ENCODE results near the gene WDR47. TPM values are rescaled to one million over a fixed set of nuclear protein-coding genes. Genes with fewer than 3 reads are reported as not detected.

Gene WDR47
- total RNA-seq, 1 experiment from 2014 or later: 3.6 TPM

DNA sequence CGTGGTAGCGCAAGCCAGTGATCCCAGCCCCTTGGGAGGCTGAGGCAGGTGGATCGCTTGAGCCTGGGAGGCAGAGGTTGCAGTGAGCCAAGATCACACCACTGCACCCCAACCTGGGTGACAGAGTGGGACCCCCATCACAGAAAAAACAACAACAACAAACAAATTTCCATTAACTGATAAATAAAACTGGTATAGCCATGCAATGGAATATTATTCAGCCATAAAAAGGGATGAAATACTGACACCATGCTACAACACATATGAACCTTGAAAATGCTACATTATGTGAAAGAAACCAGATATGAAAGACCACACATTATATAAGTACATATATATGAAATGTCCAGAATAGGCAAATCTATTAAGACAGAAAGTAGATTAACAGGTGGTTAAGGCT lies 90.7 kb downstream of the WDR47 start:
- POLR2A ChIA-PET: no interaction called here
- intact Hi-C loops (cut with micrococcal nuclease; ENCODE audit: unreplicated experiment): no loop called here

DNA sequence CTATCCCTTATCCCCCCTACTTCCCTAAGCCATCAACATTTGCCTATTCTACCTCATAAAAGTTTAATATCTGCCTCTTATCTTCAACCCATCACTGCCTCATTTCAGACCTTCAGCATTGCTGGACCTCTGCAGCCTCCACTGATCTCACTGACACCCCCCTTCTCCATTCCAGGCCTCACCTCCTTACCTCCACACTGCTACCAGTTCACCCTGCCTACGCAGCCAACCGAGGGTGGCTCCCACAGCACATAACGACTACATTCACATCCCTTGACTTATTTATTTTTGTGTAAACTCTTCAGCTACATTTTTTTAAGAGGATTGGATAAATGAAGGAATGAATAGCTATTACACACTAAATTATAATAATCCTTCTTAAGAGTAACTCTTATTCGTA lies 92.9 kb downstream of the WDR47 start:
- CTCF ChIA-PET: no interaction called here
- H3K36me3 ChIP-seq (ENCODE audit: control insufficient read depth, insufficient read depth, low read length): no peaks in the 10 kb centered on the region
- Mint-ChIP-seq H3K36me3 (ENCODE audit: insufficient read depth, unreplicated experiment) (peaks cover 5% of the 10 kb centered on the region), H3K27ac (ENCODE audit: unreplicated experiment) (no peak overlapping the region), H3K9me3 (ENCODE audit: unreplicated experiment) (no peaks in the 10 kb centered on the region), H3K27me3 (ENCODE audit: insufficient read depth, unreplicated experiment) (no peaks in the 10 kb centered on the region), H3K4me1 (ENCODE audit: low read depth, unreplicated experiment) (peaks cover 5% of the 10 kb centered on the region), H3K4me3 (ENCODE audit: unreplicated experiment) (no peak overlapping the region)
- BruUV-seq (replicated peaks): no TSS peak
- no peaks in the 10 kb centered on the region for H3K4me1 ChIP-seq
- intact Hi-C loops (cut with micrococcal nuclease; ENCODE audit: unreplicated experiment): no loop called here
- no peak for DNase-seq
- TF ChIP-seq, protein P1, sequence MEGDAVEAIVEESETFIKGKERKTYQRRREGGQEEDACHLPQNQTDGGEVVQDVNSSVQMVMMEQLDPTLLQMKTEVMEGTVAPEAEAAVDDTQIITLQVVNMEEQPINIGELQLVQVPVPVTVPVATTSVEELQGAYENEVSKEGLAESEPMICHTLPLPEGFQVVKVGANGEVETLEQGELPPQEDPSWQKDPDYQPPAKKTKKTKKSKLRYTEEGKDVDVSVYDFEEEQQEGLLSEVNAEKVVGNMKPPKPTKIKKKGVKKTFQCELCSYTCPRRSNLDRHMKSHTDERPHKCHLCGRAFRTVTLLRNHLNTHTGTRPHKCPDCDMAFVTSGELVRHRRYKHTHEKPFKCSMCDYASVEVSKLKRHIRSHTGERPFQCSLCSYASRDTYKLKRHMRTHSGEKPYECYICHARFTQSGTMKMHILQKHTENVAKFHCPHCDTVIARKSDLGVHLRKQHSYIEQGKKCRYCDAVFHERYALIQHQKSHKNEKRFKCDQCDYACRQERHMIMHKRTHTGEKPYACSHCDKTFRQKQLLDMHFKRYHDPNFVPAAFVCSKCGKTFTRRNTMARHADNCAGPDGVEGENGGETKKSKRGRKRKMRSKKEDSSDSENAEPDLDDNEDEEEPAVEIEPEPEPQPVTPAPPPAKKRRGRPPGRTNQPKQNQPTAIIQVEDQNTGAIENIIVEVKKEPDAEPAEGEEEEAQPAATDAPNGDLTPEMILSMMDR (IDR thresholded peaks at IDR 0.05; ENCODE audit: insufficient read depth in 1 of 2, low read depth in 1 of 2, low read length in 1 of 2, severe bottlenecking in 1 of 2, unreplicated experiment in 1 of 2): no peak
- no peaks in the 10 kb centered on the region for H3K9me3 ChIP-seq
- H3K27me3 ChIP-seq (replicated peaks; ENCODE audit: control insufficient read depth, insufficient read depth, low read length): no peaks in the 10 kb centered on the region
- H3K4me3 ChIP-seq (ENCODE audit: low read depth, low read length): no peak overlapping the region
- POLR2A ChIA-PET: no interaction called here

More for the DNA sequence above, 90.7 kb downstream of the WDR47 start:
- CTCF ChIA-PET: no interaction called here
- H3K27me3 ChIP-seq (replicated peaks; ENCODE audit: control insufficient read depth, insufficient read depth, low read length): no peaks in the 10 kb centered on the region
- Mint-ChIP-seq H3K27ac (ENCODE audit: unreplicated experiment) (no peak overlapping the region), H3K9me3 (ENCODE audit: unreplicated experiment) (no peaks in the 10 kb centered on the region), H3K36me3 (ENCODE audit: insufficient read depth, unreplicated experiment) (peaks cover 9% of the 10 kb centered on the region), H3K4me1 (ENCODE audit: low read depth, unreplicated experiment) (peaks cover 7% of the 10 kb centered on the region), H3K4me3 (ENCODE audit: unreplicated experiment) (no peak overlapping the region), H3K27me3 (ENCODE audit: insufficient read depth, unreplicated experiment) (no peaks in the 10 kb centered on the region)
- TF ChIP-seq, protein P1 (IDR thresholded peaks at IDR 0.05; ENCODE audit: insufficient read depth in 1 of 2, low read depth in 1 of 2, low read length in 1 of 2, severe bottlenecking in 1 of 2, unreplicated experiment in 1 of 2): no peak
- H3K4me3 ChIP-seq (ENCODE audit: low read depth, low read length): no peak overlapping the region
- H3K4me1 ChIP-seq: no peaks in the 10 kb centered on the region
- BruUV-seq (replicated peaks): no TSS peak
- H3K36me3 ChIP-seq (ENCODE audit: control insufficient read depth, insufficient read depth, low read length): no peaks in the 10 kb centered on the region
- DNase-seq: no peak
- H3K9me3 ChIP-seq: no peaks in the 10 kb centered on the region

DNA sequence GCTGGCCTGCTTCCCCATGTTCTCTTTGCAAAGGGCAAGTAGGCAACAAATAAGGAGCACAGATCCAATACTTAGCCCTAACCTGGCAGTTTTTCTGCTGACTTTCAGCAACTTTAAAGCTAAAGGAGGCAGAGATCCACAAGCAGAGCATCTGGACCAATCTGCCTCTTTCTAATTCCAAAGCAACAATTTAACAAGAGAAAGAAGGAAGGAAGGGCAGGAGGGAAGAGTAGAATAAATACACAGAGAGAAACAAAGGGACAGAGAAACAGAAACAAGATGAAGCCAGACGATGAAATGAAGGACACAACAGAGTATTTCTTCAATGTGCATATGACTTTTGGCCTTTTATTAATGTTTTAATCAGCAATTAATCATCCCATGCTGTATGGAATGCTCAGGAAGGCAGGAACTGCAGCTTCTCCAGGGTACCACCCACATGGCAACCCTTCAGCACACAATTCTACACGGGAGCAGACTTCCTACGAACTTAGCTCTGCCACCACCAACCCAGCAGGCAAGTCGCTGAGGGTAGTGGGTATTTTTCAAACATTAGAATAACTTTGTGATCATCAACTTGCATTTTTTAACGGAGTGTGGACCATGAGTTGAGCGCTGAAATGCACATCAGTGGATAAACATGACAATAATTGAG lies 93.9 kb downstream of the WDR47 start:
- Histone ChIP-seq H3K36me3 (ENCODE audit: control insufficient read depth, insufficient read depth, low read length) (no peaks in the 10 kb centered on the region), H3K4me3 (ENCODE audit: low read depth, low read length) (no peak overlapping the region), H3K9me3 (no peaks in the 10 kb centered on the region), H3K4me1 (no peaks in the 10 kb centered on the region), H3K27me3 (replicated peaks; ENCODE audit: control insufficient read depth, insufficient read depth, low read length) (no peaks in the 10 kb centered on the region)
- CTCF ChIA-PET: interaction anchor here (0.5 kb wide), 1 partner anchor 128 kb away, joined by 3 read pairs; the partner anchor contains the start of gene TAF13
- H3K27ac Mint-ChIP-seq (ENCODE audit: unreplicated experiment): no peak overlapping the region
- DNase-seq: no peak
- intact Hi-C loops (cut with micrococcal nuclease; ENCODE audit: unreplicated experiment): no loop called here
- no peaks in the 10 kb centered on the region for H3K9me3 Mint-ChIP-seq (ENCODE audit: unreplicated experiment)
- BruUV-seq (replicated peaks): no TSS peak
- no peak overlapping the region for H3K4me3 Mint-ChIP-seq (ENCODE audit: unreplicated experiment)
- H3K4me1 Mint-ChIP-seq (ENCODE audit: low read depth, unreplicated experiment): no peaks in the 10 kb centered on the region
- POLR2A ChIA-PET: no interaction called here
- H3K27me3 Mint-ChIP-seq (ENCODE audit: insufficient read depth, unreplicated experiment): no peaks in the 10 kb centered on the region
- peaks cover 8% of the 10 kb centered on the region for H3K36me3 Mint-ChIP-seq (ENCODE audit: insufficient read depth, unreplicated experiment)
- TF ChIP-seq, protein P1 (IDR thresholded peaks at IDR 0.05; ENCODE audit: insufficient read depth in 1 of 2, low read depth in 1 of 2, low read length in 1 of 2, severe bottlenecking in 1 of 2, unreplicated experiment in 1 of 2): no peak
